ENCODE results near the gene MCAM. TPM values are rescaled to one million over a fixed set of nuclear protein-coding genes. Genes with fewer than 3 reads are reported as not detected.

The MCAM gene
- total RNA-seq, 2 experiments from 2014 or later, result 6.5 to 6.6 TPM

GRCh38 chr11:119307974-119308373, 9.0 kb downstream of the MCAM start:
- H3K9me3 Mint-ChIP-seq, result no peaks in the 10 kb centered on the region
- H3K4me1 Mint-ChIP-seq, result peaks cover 20% of the 10 kb centered on the region
- H3K27me3 Mint-ChIP-seq, result no peaks in the 10 kb centered on the region
- peaks cover 31% of the 10 kb centered on the region for H3K36me3 Mint-ChIP-seq (ENCODE audit: low read depth)
- no peak overlapping the region for H3K4me3 Mint-ChIP-seq
- CTCF ChIA-PET, result interaction anchor here (0.8 to 6.3 kb wide), 11 partner anchors 10 to 102 kb away, joined by 3 to 45 read pairs (median 4); partner anchors contain the start of gene CBL
- no peak for DNase-seq
- POLR2A ChIA-PET, result interaction anchor here (1.0 to 1.8 kb wide), 4 partner anchors 9 to 26 kb away, joined by 3 to 10 read pairs (median 4); partner anchors contain the start of genes MCAM and RNF26
- H3K27ac Mint-ChIP-seq, result no peak overlapping the region

GRCh38 chr11:119307219-119307618, 9.7 kb downstream of the MCAM start:
- no peaks in the 10 kb centered on the region for H3K27me3 Mint-ChIP-seq
- H3K9me3 Mint-ChIP-seq, result no peaks in the 10 kb centered on the region

GRCh38 chr11:119306373-119306890, 10.5 kb downstream of the MCAM start:
- H3K9me3 Mint-ChIP-seq, result no peaks in the 10 kb centered on the region
- peak overlapping the region; percentile 67 for H3K27ac Mint-ChIP-seq

More at GRCh38 chr11:119307219-119307618, 9.7 kb downstream of the MCAM start:
- no peak for DNase-seq
- H3K4me3 Mint-ChIP-seq, result no peak overlapping the region
- CTCF ChIA-PET, result interaction anchor here (0.6 to 6.3 kb wide), 11 partner anchors 10 to 101 kb away, joined by 3 to 45 read pairs (median 3); partner anchors contain the start of gene CBL
- POLR2A ChIA-PET, result interaction anchor here (1.0 to 2.5 kb wide), 5 partner anchors 9 to 27 kb away, joined by 3 to 16 read pairs (median 6); partner anchors contain the start of genes MCAM and RNF26
- no peak overlapping the region for H3K27ac Mint-ChIP-seq
- H3K4me1 Mint-ChIP-seq, result peaks cover 20% of the 10 kb centered on the region
- peaks cover 36% of the 10 kb centered on the region for H3K36me3 Mint-ChIP-seq (ENCODE audit: low read depth)

GRCh38 chr11:119305556-119306372, 11.2 kb downstream of the MCAM start:
- no peaks in the 10 kb centered on the region for H3K27me3 Mint-ChIP-seq
- peaks cover 48% of the 10 kb centered on the region for H3K36me3 Mint-ChIP-seq (ENCODE audit: low read depth)
- no peak overlapping the region for H3K4me3 Mint-ChIP-seq
- CTCF ChIA-PET, result interaction anchor here (1.0 to 6.3 kb wide), 4 partner anchors 13 to 32 kb away, joined by 3 to 45 read pairs (median 4); no protein-coding TSS in a partner anchor
- DNase-seq, result no peak
- peak overlapping the region; percentile 67 for H3K27ac Mint-ChIP-seq
- no peaks in the 10 kb centered on the region for H3K9me3 Mint-ChIP-seq
- H3K4me1 Mint-ChIP-seq, result peaks cover 20% of the 10 kb centered on the region
- POLR2A ChIA-PET, result interaction anchor here (1.1 to 2.5 kb wide), 4 partner anchors 10 to 28 kb away, joined by 3 to 16 read pairs (median 6); partner anchors contain the start of genes MCAM and RNF26

More at GRCh38 chr11:119306373-119306890, 10.5 kb downstream of the MCAM start:
- POLR2A ChIA-PET, result interaction anchor here (1.0 to 2.5 kb wide), 5 partner anchors 9 to 28 kb away, joined by 3 to 16 read pairs (median 5); partner anchors contain the start of genes MCAM and RNF26
- no peak for DNase-seq
- no peak overlapping the region for H3K4me3 Mint-ChIP-seq
- no peaks in the 10 kb centered on the region for H3K27me3 Mint-ChIP-seq
- H3K4me1 Mint-ChIP-seq, result peaks cover 20% of the 10 kb centered on the region
- CTCF ChIA-PET, result interaction anchor here (0.6 to 6.3 kb wide), 7 partner anchors 13 to 101 kb away, joined by 3 to 45 read pairs (median 4); partner anchors contain the start of gene CBL
- peaks cover 42% of the 10 kb centered on the region for H3K36me3 Mint-ChIP-seq (ENCODE audit: low read depth)

GRCh38 chr11:119303227-119303718, 13.7 kb downstream of the MCAM start:
- DNase-seq, result no peak
- Mint-ChIP-seq H3K4me1 (peaks cover 20% of the 10 kb centered on the region), H3K27me3 (no peaks in the 10 kb centered on the region), H3K27ac (no peak overlapping the region), H3K9me3 (no peaks in the 10 kb centered on the region), H3K36me3 (ENCODE audit: low read depth) (peaks cover 67% of the 10 kb centered on the region), H3K4me3 (no peak overlapping the region)
- CTCF ChIA-PET, result interaction anchor here (6.3 kb wide), 1 partner anchor 19 kb away, joined by 45 read pairs; no protein-coding TSS in a partner anchor
- POLR2A ChIA-PET, result interaction anchor here (1.6 kb wide), 1 partner anchor 13 kb away, joined by 6 read pairs; the partner anchor contains the start of gene MCAM

GRCh38 chr11:119300198-119300964, 16.5 kb downstream of the MCAM start:
- POLR2A ChIA-PET, result interaction anchor here (0.8 kb wide), 1 partner anchor 21 kb away, joined by 3 read pairs; no protein-coding TSS in a partner anchor
- Mint-ChIP-seq H3K4me3 (no peak overlapping the region), H3K9me3 (no peaks in the 10 kb centered on the region), H3K27me3 (no peaks in the 10 kb centered on the region), H3K4me1 (peaks cover 4% of the 10 kb centered on the region), H3K27ac (no peak overlapping the region), H3K36me3 (ENCODE audit: low read depth) (peaks cover 75% of the 10 kb centered on the region)
- DNase-seq, result no peak
- CTCF ChIA-PET, result interaction anchor here (0.8 to 1.6 kb wide), 5 partner anchors 20 to 131 kb away, joined by 3 to 5 read pairs (median 4); partner anchors contain the start of gene CBL

GRCh38 chr11:119299416-119299815, 17.5 kb downstream of the MCAM start:
- Mint-ChIP-seq H3K9me3 (no peaks in the 10 kb centered on the region), H3K27me3 (no peaks in the 10 kb centered on the region), H3K4me1 (no peaks in the 10 kb centered on the region), H3K27ac (no peak overlapping the region), H3K4me3 (no peak overlapping the region), H3K36me3 (ENCODE audit: low read depth) (peaks cover 69% of the 10 kb centered on the region)
- ChIA-PET POLR2A (interaction anchor here (0.8 kb wide), 1 partner anchor 22 kb away, joined by 3 read pairs; no protein-coding TSS in a partner anchor), CTCF (interaction anchor here (0.8 kb wide), 1 partner anchor 131 kb away, joined by 3 read pairs; no protein-coding TSS in a partner anchor)
- no peak for DNase-seq

- H3K4me3 Mint-ChIP-seq, result no peak overlapping the region
- peak overlapping the region; percentile 8 for H3K27ac Mint-ChIP-seq
- no peaks in the 10 kb centered on the region for H3K9me3 Mint-ChIP-seq
- ChIA-PET POLR2A (no interaction called here), CTCF (no interaction called here)
- no peaks in the 10 kb centered on the region for H3K27me3 Mint-ChIP-seq
- no peaks in the 10 kb centered on the region for H3K4me1 Mint-ChIP-seq
- peaks cover 64% of the 10 kb centered on the region for H3K36me3 Mint-ChIP-seq (ENCODE audit: low read depth)
- no peak for DNase-seq
Observed at GRCh38 chr11:119298726-119299125, 18.2 kb downstream of the MCAM start.

- H3K36me3 Mint-ChIP-seq (ENCODE audit: low read depth), result peaks cover 56% of the 10 kb centered on the region
- DNase-seq, result no peak
- no peaks in the 10 kb centered on the region for H3K9me3 Mint-ChIP-seq
- no peak overlapping the region for H3K27ac Mint-ChIP-seq
- POLR2A ChIA-PET, result no interaction called here
- H3K4me1 Mint-ChIP-seq, result no peaks in the 10 kb centered on the region
- H3K27me3 Mint-ChIP-seq, result no peaks in the 10 kb centered on the region
- CTCF ChIA-PET, result interaction anchor here (1.0 kb wide), 2 partner anchors 10 to 23 kb away, joined by 3 read pairs; no protein-coding TSS in a partner anchor
- no peak overlapping the region for H3K4me3 Mint-ChIP-seq
Observed at GRCh38 chr11:119297938-119298337, 19.0 kb downstream of the MCAM start.

GRCh38 chr11:119295178-119295577, 21.8 kb downstream of the MCAM start:
- H3K4me1 Mint-ChIP-seq, result no peaks in the 10 kb centered on the region
- POLR2A ChIA-PET, result interaction anchor here (0.5 kb wide), 1 partner anchor 39 kb away, joined by 3 read pairs; the partner anchor contains the start of gene RNF26
- H3K9me3 Mint-ChIP-seq, result peaks cover 3% of the 10 kb centered on the region
- H3K4me3 Mint-ChIP-seq, result no peak overlapping the region
- CTCF ChIA-PET, result interaction anchor here (1.1 kb wide), 1 partner anchor 89 kb away, joined by 6 read pairs; the partner anchor contains the start of gene CBL
- peaks cover 50% of the 10 kb centered on the region for H3K36me3 Mint-ChIP-seq (ENCODE audit: low read depth)
- no peaks in the 10 kb centered on the region for H3K27me3 Mint-ChIP-seq
- H3K27ac Mint-ChIP-seq, result no peak overlapping the region
- DNase-seq, result no peak

- POLR2A ChIA-PET, result no interaction called here
- Mint-ChIP-seq H3K4me3 (no peak overlapping the region), H3K4me1 (no peaks in the 10 kb centered on the region), H3K9me3 (peaks cover 3% of the 10 kb centered on the region), H3K36me3 (ENCODE audit: low read depth) (peaks cover 42% of the 10 kb centered on the region), H3K27ac (no peak overlapping the region), H3K27me3 (no peaks in the 10 kb centered on the region)
- DNase-seq, result no peak
- CTCF ChIA-PET, result interaction anchor here (1.2 to 1.5 kb wide), 4 partner anchors 10 to 87 kb away, joined by 3 to 6 read pairs (median 4); partner anchors contain the start of gene CBL
Observed at GRCh38 chr11:119293461-119293860, 23.5 kb downstream of the MCAM start.

All from activated CD4-positive, alpha-beta memory T cell treated with anti-CD3 and anti-CD28 coated beads, Interleukin-2, amount 10 ng/mL, durations not matched to agents 7 days and 5 days (primary cell).